ENCODE data around the gene KRT77.

- TF ChIP-seq CTCF (IDR thresholded peaks at IDR 0.05) = no peak
- no peak for TF ChIP-seq POLR2A (IDR thresholded peaks at IDR 0.05)
Observed at GRCh38 chr12:52644078-52644415, 59.3 kb downstream of the KRT77 start.

Data from sigmoid colon (tissue), 3 donors.